Measurements from ENCODE around the gene HCCS.

Gene HCCS

GRCh38 chrX:11124112-11124511 lies 13.0 kb downstream of the HCCS start:
- DNase-seq: no peak

GRCh38 chrX:11125060-11125459 lies 13.9 kb downstream of the HCCS start:
- DNase-seq: no peak

GRCh38 chrX:11129534-11130105 lies 18.5 kb downstream of the HCCS start:
- no peak for DNase-seq

- DNase-seq: no peak
These were observed 19.0 kb downstream of the HCCS start for GRCh38 chrX:11130136-11130535.

GRCh38 chrX:11131146-11131545 lies 20.0 kb downstream of the HCCS start:
- DNase-seq: no peak

GRCh38 chrX:11135564-11136185 lies 24.5 kb downstream of the HCCS start:
- no peak for DNase-seq

- no peak for DNase-seq
These were observed 26.5 kb downstream of the HCCS start for GRCh38 chrX:11137543-11138139.

- DNase-seq: no peak
These were observed 27.6 kb downstream of the HCCS start for GRCh38 chrX:11138498-11139390.

GRCh38 chrX:11143931-11144678 lies 33.0 kb downstream of the HCCS start:
- DNase-seq: peak; percentile 7

- no peak for DNase-seq
These were observed 35.3 kb downstream of the HCCS start for GRCh38 chrX:11146411-11146810.

GRCh38 chrX:11148401-11148800 lies 37.3 kb downstream of the HCCS start:
- no peak for DNase-seq

- peak; percentile 68 for DNase-seq
These were observed 40.8 kb downstream of the HCCS start for GRCh38 chrX:11151799-11152559.

- no peak for DNase-seq
These were observed 48.0 kb downstream of the HCCS start for GRCh38 chrX:11159149-11159548.

GRCh38 chrX:11164433-11164832 lies 53.3 kb downstream of the HCCS start:
- no peak for DNase-seq

GRCh38 chrX:11171956-11172355 lies 60.8 kb downstream of the HCCS start:
- no peak for DNase-seq

- DNase-seq: no peak
These were observed 61.3 kb downstream of the HCCS start for GRCh38 chrX:11172415-11172814.

Measured in NCI-H524 treated with DMSO at 0.1 percent for 48 hours (cell line).